AG20443 (cell line): Measurements from ENCODE around the gene RPGR.

Experiments
- DNase-seq: peaks from one replicate; pipeline ENCODE4 v3.0.0; 2012; ENCODE audit warnings: low spot score, mixed read lengths

Gene RPGR, protein sequence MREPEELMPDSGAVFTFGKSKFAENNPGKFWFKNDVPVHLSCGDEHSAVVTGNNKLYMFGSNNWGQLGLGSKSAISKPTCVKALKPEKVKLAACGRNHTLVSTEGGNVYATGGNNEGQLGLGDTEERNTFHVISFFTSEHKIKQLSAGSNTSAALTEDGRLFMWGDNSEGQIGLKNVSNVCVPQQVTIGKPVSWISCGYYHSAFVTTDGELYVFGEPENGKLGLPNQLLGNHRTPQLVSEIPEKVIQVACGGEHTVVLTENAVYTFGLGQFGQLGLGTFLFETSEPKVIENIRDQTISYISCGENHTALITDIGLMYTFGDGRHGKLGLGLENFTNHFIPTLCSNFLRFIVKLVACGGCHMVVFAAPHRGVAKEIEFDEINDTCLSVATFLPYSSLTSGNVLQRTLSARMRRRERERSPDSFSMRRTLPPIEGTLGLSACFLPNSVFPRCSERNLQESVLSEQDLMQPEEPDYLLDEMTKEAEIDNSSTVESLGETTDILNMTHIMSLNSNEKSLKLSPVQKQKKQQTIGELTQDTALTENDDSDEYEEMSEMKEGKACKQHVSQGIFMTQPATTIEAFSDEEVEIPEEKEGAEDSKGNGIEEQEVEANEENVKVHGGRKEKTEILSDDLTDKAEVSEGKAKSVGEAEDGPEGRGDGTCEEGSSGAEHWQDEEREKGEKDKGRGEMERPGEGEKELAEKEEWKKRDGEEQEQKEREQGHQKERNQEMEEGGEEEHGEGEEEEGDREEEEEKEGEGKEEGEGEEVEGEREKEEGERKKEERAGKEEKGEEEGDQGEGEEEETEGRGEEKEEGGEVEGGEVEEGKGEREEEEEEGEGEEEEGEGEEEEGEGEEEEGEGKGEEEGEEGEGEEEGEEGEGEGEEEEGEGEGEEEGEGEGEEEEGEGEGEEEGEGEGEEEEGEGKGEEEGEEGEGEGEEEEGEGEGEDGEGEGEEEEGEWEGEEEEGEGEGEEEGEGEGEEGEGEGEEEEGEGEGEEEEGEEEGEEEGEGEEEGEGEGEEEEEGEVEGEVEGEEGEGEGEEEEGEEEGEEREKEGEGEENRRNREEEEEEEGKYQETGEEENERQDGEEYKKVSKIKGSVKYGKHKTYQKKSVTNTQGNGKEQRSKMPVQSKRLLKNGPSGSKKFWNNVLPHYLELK

DNA sequence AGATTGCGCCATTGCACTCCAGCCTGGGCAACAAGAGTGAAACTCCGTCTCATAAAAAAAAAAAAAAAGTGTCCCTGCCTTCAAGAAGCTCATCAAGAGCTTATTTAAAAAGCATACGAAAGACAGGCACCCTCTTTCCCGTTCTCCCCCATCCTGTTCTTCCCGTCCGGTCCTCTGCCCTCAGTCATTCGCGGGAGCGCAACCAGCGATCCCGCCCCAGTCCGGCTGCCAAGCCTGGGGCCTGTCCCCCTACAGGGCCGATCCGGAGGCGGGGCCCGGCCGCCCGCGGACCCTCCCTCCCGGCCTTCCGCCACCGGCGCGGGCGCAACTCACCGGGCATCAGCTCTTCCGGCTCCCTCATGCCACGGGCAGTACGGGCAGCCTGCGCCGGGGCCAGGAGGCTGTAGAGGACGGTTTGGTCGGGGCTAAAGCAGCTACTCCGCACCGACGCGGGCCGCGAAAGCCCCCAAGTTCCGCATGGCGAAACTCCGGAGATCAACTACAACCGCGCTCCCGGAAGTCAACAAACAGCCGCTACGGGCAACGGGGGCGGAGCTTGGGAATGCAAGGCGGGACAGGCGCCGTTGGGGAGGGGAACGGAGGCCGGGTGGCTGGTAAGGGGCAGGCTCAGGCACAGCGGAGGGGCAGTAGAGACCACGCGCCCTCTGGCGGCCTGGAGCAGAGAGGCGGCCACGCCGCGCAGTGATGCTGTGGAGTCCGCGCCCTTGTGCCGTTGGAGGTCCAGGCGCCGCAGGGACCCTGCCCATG is at the start of gene RPGR:
TSS of gene RPGR (minus strand) at position 503 of the 768 bp plus-strand sequence. CDS start at position 361, 142 bp downstream.
- DNase-seq = peak; percentile 93

DNA sequence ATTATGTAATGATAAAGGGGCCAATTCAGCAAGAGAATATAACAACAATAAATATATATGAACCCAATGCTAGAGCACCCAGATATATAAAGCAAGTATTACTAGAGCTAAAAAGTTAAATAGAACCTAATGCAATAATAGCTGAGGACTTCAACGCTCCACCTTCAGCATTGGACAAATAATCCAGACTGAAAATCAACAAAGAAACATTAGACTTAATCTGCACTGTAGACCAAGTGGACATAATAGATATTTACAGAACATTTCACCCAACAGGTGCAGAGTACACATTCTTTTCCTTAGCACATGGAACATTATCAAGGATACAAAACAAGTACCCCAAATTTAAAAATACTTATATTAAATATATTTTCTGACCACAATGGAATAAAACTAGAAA is 49.4 kb upstream of the RPGR start:
- no peak for DNase-seq

DNA sequence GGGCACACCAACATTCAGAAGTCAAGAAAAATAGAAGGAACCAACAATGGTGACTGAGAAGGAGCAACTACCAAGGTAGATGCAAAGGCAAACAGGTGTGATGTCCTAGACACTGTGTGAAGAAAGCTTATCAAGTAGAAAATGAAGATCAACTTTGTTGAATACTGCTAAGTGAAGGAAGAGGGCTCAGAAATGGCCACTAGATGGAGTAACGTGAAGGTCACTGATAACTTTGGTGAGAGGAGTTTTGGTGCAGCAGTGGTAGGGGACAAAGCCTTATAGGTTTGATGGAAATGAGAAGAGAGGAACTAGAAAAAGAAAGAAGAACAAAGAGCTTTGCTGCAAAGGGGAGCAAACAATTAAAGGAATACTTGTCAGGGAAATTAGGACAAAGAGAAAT is 48.6 kb upstream of the RPGR start:
- DNase-seq = peak; percentile 9

DNA sequence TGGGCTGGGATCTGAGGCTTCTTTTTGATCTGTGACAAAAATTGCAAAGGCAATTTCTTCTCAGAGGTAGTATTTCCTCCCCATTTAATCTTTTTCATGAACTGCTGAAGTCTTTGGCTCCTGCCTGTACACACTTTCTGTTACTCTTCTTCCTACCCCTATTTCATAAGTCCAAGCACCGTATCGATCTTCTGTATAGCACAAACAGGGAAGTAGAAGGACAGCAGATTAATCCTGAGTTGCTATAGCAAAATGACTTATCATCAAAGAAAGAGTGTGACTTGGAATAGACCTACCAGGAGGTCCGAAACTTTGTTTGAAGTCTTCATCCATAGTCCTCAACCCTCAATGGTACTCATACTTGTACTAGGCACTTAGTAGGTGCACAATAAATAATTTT is 47.1 kb upstream of the RPGR start:
- no peak for DNase-seq

DNA sequence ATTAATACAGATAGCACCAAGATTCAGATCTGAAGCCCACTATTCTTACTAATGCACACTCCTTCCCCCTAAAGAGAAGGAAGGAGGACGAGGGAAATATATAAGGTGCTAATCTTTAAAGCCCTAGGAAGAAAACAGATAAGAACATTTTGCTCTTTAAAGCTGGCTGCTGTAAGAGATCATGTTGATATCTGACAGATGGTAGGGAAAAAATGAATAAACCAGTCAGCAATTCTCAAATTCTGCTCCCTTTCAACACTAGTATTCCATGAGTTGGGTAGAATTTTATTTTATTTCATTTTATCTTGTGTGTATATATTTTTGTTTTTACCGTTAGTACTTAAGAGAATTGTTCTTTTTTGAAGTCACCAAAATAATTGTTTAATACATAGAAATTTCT is 44.3 kb upstream of the RPGR start:
- no peak for DNase-seq

DNA sequence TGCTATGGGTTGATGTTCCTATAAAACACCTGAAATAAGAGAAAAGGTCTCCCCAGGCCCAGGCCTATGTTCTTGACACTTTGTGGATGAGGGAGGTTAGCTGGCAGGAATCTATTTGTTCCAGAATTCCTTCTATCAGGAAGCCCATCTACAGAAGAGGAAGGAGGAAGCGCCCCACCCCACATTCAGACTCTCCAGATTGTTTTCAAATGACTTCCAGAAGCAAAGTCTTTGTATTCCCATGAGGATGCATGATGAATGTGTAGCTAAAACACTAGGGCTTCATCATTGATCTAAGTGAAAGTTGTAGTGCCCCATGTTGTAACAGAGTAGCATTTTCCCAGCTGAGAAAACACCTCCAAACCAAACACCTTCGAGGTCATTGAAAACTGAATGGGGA is 41.5 kb upstream of the RPGR start:
- DNase-seq = no peak

DNA sequence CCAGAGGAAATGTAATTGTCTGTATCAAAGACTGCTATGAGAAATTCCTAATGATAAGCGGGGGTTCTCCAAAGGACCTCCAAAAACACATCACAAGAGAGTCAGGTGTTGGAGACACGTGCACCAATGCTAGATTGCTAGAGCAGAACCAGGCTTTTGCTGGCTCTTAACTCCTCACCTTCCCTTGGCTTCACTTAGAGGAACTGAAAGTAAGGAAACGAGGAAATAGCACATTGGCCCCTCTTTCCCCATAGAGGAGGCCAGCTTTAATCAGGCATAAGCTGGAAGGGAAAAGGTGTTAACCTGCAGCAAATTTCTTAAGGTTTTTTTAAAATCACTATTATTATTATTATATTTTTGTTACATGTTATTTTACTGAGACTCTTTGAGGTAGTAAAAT is 38.6 kb upstream of the RPGR start:
- no peak for DNase-seq

DNA sequence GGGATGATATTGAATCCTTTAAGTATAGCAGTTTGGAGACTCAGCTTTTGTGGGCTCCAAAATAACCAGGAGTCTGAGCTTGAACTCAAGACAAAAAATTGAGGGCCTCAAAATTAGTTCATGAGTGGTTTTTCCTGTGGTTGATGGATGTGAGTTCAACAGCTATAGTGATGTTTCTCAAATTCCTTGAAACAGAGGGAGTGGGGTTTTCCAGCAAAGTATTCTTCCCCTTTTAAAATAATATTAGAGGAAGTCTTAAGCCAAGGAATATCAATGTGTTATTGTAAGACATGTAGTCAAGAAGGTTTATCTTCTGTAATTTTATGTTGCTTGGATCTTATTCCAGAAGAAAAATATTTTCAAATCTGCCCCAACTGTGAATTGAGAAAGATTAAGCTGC is 35.7 kb upstream of the RPGR start:
- no peak for DNase-seq

DNA sequence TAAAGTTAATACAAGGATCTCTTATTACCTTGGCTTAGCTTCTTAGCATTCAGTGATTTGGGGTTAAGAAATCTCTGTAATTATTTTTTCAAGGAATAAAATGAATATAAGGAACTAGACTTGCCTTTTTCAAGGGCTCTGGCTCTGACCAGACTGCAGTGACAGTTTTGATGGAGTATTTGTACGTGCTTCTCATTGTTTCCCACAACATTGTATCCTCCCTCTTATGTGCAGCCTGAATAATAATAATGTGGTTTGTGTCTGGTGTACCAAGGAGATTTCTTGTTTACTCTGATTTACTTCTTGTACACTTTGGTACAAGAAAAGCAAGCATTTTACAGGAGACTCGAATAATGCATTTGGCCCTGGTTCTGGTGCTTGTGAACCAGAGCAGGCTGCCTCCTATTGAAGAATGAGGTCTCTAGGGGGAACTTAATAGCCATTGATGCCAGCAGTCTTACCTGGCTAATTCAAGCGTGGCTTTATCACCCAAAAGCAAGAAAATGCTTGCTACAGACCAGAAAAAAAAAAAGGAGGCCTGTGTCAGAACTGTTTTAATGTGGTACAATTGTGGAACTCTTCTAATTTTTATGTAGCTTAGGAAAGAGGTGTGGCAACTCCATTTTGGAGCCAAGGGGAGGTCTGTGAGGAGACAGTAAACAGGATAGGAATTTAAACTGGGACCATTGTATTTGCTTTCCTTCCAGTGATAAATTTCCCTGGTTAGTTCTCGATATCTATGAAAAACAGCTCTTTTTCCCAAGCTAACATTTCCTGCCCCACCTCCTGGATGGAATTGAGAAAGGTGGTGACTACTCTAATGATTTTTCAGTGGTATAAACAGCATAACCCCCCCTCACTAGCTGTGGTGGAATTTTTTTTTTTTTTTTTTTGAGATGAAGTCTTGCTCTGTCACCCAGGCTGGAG is 30.7 kb upstream of the RPGR start:
- DNase-seq = no peak

DNA sequence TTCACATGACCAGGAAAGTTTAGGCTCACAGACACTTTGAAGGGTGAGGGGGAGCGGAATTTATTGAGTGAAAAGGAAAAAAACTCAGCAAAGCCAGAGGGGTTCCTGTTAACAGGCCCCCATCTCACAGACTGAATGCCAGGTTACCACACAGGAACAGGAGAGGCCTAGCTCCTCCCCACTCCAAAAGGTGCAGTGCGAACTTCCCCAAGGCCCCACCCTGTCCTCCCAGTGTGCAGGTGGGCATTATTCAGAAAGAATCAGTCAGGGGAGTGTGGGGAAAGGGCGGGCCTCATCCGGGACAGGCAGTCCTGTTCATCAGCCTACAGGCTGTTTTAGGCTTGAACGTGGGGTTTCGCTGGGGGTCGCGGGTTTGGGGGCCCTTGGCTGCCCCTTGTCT is 29.1 kb upstream of the RPGR start:
- DNase-seq = no peak

DNA sequence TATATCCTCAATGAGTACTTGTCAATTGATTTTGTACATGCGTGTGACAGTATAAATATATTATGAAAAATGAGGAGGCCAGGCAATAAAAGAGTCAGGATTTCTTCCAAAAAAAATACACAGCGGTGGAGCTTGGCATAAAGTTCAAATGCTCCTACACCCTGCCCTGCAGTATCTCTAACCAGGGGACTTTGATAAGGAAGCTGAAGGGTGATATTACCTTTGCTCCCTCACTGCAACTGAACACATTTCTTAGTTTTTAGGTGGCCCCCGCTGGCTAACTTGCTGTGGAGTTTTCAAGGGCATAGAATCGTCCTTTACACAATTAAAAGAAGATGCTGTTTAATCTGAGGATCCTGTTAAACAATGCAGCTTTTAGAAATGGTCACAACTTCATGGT is 25.1 kb upstream of the RPGR start, which contains the start of gene OTC:
TSS of gene OTC (plus strand) at position 243 of the 400 bp plus-strand sequence. CDS start at position 336, 93 bp downstream.
- DNase-seq = no peak

DNA sequence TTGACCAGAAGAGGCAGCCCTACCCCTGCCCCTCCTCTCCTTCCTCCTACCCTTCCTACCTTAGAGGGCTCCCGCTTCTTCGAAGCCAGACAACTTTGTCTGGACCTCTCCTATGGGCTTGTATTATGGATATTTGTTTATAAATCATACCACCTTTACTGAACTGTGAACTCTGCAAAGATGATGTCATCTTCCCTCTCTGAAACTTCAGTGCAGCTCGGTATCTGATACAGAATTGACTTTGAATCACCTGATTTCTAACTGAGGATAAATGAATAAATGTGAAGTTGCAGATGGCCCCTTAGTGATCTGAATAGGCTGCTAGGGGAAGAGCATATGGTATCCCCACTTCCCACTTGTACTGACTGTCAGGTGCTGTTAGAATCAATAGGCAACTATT is 24.0 kb upstream of the RPGR start:
- DNase-seq = no peak

DNA sequence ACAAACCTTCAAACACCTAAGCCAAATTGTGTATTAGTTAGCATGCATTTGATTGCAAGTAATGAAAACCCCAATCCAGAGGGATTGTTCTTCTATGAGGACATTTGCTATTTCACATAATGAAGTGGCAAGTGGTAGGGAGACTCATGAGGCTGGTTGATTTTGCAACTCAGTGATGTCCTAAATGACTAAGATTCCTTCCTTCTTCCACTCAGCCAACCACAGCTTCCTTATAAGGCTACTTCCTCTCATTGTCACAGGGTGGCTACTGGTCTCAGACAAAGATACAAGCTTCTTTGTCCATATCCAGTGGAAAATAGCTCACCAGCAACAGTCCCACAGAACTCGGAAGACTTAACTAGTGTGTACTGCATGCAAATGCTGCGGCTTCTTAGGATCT is 19.8 kb upstream of the RPGR start:
- peak; percentile 59 for DNase-seq

DNA sequence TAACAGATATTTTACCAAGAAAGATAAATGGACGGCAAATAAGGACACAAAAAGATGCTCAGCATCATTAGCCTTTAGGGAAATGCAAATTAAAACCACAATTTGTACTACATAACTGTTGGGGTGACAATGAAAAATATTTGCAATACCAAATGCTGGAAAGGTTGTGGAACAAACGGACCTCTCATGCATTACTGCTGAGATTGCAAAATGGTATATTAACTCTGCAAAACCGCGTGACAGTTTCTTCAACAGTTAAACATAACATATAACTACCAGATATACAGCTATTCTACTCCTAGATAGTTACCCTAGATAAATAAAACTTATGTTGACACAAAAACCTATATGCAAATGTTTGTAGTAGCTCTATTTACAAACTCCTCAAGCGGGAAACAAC is 18.8 kb upstream of the RPGR start:
- no peak for DNase-seq

DNA sequence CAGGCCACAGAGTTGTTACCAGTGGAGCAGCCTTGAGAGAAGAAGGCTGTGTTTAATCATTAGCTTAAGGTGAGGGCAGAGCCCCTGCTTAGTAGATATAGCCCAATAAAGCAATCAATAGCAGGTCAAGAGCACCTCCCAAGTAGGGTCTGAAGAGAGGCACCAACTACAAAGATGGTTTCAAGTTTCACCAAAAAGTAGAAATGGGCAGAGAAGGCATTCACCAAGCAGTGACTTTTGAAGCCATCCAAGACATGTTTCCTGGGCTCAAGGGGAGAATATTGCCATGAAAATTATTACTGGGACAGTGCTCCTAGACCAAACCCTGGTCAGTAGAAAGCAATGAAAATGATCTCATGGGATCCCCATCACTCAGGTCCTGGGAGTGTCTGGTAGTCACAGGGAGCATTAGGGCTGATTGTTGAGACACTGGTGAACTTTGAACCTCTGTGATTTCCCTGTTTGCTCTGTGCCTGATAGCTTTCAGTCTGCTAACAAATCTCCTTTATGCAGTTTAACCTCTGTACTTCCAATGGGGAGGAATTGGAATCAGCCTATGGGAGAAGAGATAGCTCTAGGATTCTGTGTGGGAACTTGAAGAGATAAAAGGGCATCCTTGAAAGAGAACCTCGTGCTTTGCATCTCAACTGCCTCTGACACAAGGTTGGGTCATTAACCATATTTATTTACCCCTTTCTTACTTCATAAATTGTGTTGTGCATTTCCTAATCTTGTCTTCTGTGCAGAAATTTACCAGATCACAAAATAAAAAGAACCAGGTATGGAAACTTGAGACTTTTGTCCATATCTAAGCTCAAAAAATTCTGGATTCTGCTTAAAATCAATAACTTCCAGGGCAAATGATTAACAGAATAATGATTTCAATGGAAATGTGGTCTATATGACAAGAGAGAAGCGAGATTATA is 15.8 kb upstream of the RPGR start:
- DNase-seq = no peak

DNA sequence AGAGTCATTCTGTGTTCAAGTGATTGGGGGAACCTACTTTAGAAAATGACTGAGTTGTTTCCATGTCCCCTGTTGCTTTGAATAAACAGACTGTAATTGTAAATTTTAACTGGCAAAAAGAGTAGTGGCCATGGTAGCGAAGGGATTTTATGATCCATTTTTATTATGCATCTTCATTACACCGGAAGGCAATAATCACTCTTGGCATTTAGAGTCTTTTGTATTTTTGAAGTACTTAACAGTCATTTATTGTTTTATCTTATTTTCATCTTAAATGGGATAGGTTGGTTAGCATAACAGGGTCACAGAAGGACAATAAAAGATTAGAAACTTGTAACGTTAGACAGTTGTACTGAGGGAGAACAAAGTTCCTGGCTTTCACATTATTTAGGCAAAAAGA is 14.1 kb upstream of the RPGR start:
- no peak for DNase-seq

DNA sequence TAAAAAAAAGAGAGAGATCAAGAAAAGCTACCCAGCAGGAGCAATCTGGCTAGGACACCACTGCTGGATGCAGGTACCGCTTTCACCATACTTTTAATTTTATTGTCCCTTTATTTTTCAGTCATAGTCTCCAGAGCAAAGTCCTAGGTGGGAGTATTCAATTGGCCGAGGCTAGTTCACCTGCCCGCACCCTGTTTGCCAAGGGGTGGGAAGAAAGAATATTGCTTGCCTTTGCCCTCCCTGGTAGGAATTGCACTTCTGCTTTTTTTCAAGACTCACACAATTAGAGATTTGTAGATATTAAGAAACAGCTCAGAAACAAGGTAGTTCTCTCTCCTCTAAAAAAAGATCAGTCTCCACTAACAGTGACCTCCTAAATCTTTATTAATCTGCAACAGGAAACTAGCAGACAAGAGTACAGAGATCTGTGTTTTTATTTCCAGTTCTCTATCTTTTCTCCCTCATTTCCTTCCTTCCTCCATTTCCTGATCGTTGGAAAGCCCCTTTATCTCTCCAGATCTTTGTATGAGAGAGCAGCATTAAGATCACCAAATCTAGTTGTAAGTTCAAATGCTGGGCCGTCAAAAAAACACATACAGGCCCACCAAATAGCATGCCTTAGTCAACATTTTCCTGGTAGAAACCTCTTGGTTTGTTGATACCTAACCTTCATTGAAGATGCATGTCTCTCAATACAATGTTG is 9.4 kb upstream of the RPGR start:
- no peak for DNase-seq

DNA sequence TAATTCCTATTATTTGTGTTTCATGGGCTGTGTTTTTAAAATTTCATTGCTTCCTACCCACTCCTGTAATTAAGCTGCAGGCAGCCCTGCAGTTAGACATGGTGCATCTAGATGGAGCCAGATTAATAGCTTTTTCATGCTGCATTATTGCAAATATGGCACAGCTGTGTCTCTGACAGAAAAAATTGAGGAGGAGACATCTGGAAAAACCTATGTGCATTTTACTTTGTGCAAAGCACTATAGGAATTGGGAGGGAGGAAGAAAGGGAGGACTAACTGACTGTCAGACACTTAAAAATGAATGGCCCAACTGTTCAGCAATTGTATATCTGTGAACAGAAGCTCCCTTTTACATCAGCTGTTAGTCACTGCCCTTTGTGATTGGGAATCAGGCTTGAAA is 8.1 kb upstream of the RPGR start:
- no peak for DNase-seq

DNA sequence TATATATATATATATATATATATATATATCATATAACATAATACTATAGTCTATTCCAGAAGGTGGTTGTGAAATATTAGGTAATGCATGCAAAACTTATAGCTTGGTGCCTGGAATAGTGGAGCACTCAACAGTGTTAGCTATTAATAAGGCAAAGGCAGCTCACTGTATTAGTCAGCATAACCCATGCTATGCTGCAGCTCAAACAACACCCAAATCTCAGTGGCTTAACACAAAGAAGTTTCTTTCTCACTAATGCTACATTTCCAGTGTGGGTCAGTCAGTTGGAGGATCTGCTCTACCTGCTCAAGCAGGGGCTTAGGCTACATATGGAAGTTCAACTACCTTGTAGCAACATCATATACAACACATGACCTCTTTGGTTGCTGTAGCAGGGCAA is 5.2 kb upstream of the RPGR start:
- DNase-seq = no peak
